Stimulated activated effector memory CD8-positive, alpha-beta T cell treated with anti-CD3 and anti-CD28 coated beads, Interleukin-12 subunit alpha, Interleukin-12 subunit beta, amount 100 ng/mL, for 72 hours (primary cell): ENCODE measurements around the gene MGAT4A.
"Not testable (repeated sequence)": the region's sequence is repeated elsewhere in the genome, so short reads cannot be mapped to it uniquely, and the experiment has no call there.

ENCODE experiments used
- ATAC-seq: fragments of 150-1000 bp; cut with Tn5 transposase; 2 replicates; pipeline ENCODE4 v1.10.0; 2021
- DNase-seq, 2 donors: peaks; one replicate each; pipeline ENCODE4 v3.0.0; 2021 to 2022; ENCODE audit warnings: low spot score in 2 of 2
- H3K27ac Mint-ChIP-seq: one replicate; pipeline ENCODE4 v1.8.0; 2022; ENCODE audit warnings: mild to moderate bottlenecking, mixed read lengths
- H3K36me3 Mint-ChIP-seq: one replicate; pipeline ENCODE4 v1.8.0; 2022; ENCODE audit warnings: mild to moderate bottlenecking, mixed read lengths
- H3K4me1 Mint-ChIP-seq: one replicate; pipeline ENCODE4 v1.8.0; 2022; ENCODE audit warnings: mixed read lengths
- H3K4me3 Mint-ChIP-seq: one replicate; pipeline ENCODE4 v1.8.0; 2022; ENCODE audit warnings: mild to moderate bottlenecking, mixed read lengths
- H3K9me3 Mint-ChIP-seq: one replicate; pipeline ENCODE4 v1.8.0; 2022; ENCODE audit warnings: mixed read lengths

The MGAT4A gene

GRCh38 chr2:98606431-98606830 is 124.5 kb downstream of the MGAT4A start:
- DNase-seq: no peak
- Mint-ChIP-seq H3K27ac (peak overlapping the region; percentile 97), H3K4me3 (peak overlapping the region; percentile 88), H3K36me3 (peaks cover 61% of the 10 kb centered on the region), H3K9me3 (no peaks in the 10 kb centered on the region), H3K4me1 (peaks cover 57% of the 10 kb centered on the region)
- no peak for ATAC-seq

- H3K4me1 Mint-ChIP-seq: peaks cover 43% of the 10 kb centered on the region
- DNase-seq (no peak), ATAC-seq (no peak)
- H3K27ac Mint-ChIP-seq: peak overlapping the region; percentile 85
- H3K36me3 Mint-ChIP-seq: peaks cover 66% of the 10 kb centered on the region
- no peak overlapping the region for H3K4me3 Mint-ChIP-seq
- H3K9me3 Mint-ChIP-seq: no peaks in the 10 kb centered on the region
Measured at GRCh38 chr2:98605076-98605475, 125.9 kb downstream of the MGAT4A start.

GRCh38 chr2:98604547-98604946 is 126.4 kb downstream of the MGAT4A start:
- no peak for ATAC-seq
- Mint-ChIP-seq H3K36me3 (peaks cover 70% of the 10 kb centered on the region), H3K27ac (peak overlapping the region; percentile 85), H3K4me1 (peaks cover 38% of the 10 kb centered on the region), H3K4me3 (no peak overlapping the region), H3K9me3 (no peaks in the 10 kb centered on the region)
- no peak for DNase-seq

GRCh38 chr2:98601532-98602132 is 129.3 kb downstream of the MGAT4A start:
- H3K4me1 Mint-ChIP-seq: peaks cover 24% of the 10 kb centered on the region
- DNase-seq (no peak), ATAC-seq (peak; percentile 74)
- H3K9me3 Mint-ChIP-seq: no peaks in the 10 kb centered on the region
- peaks cover 75% of the 10 kb centered on the region for H3K36me3 Mint-ChIP-seq
- no peak overlapping the region for H3K4me3 Mint-ChIP-seq
- H3K27ac Mint-ChIP-seq: peak overlapping the region; percentile 8

GRCh38 chr2:98598781-98599428 is 132.0 kb downstream of the MGAT4A start:
- no peak for DNase-seq
- peaks cover 7% of the 10 kb centered on the region for H3K4me1 Mint-ChIP-seq
- no peaks in the 10 kb centered on the region for H3K9me3 Mint-ChIP-seq
- H3K27ac Mint-ChIP-seq: peak overlapping the region; percentile 34
- ATAC-seq: peak; percentile 8
- no peak overlapping the region for H3K4me3 Mint-ChIP-seq
- H3K36me3 Mint-ChIP-seq: peaks cover 83% of the 10 kb centered on the region

- H3K27ac Mint-ChIP-seq: not testable (repeated sequence)
- H3K4me1 Mint-ChIP-seq: peaks cover 14% of the 10 kb centered on the region
Measured at GRCh38 chr2:98594665-98595064, 136.3 kb downstream of the MGAT4A start.

GRCh38 chr2:98592565-98592964 is 138.4 kb downstream of the MGAT4A start:
- H3K4me3 Mint-ChIP-seq: no peak overlapping the region
- H3K36me3 Mint-ChIP-seq: peaks cover 75% of the 10 kb centered on the region
- H3K27ac Mint-ChIP-seq: peak overlapping the region; percentile 73
- peaks cover 14% of the 10 kb centered on the region for H3K4me1 Mint-ChIP-seq
- ATAC-seq: no peak
- no peaks in the 10 kb centered on the region for H3K9me3 Mint-ChIP-seq
- no peak for DNase-seq

More at GRCh38 chr2:98594665-98595064, 136.3 kb downstream of the MGAT4A start:
- DNase-seq, ATAC-seq, H3K9me3 Mint-ChIP-seq, H3K4me3 Mint-ChIP-seq: not testable (repeated sequence)
- H3K36me3 Mint-ChIP-seq: peaks cover 75% of the 10 kb centered on the region

GRCh38 chr2:98589489-98589888 is 141.4 kb downstream of the MGAT4A start:
- H3K4me1 Mint-ChIP-seq: peaks cover 9% of the 10 kb centered on the region
- ATAC-seq (no peak), DNase-seq (no peak)
- no peak overlapping the region for H3K4me3 Mint-ChIP-seq
- H3K27ac Mint-ChIP-seq: no peak overlapping the region
- peaks cover 86% of the 10 kb centered on the region for H3K36me3 Mint-ChIP-seq
- no peaks in the 10 kb centered on the region for H3K9me3 Mint-ChIP-seq

- peak overlapping the region; percentile 74 for H3K27ac Mint-ChIP-seq
- ATAC-seq (no peak), DNase-seq (no peak)
- no peak overlapping the region for H3K4me3 Mint-ChIP-seq
- H3K36me3 Mint-ChIP-seq: peaks cover 89% of the 10 kb centered on the region
- H3K9me3 Mint-ChIP-seq: no peaks in the 10 kb centered on the region
- H3K4me1 Mint-ChIP-seq: peaks cover 7% of the 10 kb centered on the region
Measured at GRCh38 chr2:98588880-98589431, 142.0 kb downstream of the MGAT4A start.

- Mint-ChIP-seq H3K27ac (peak overlapping the region; percentile 40), H3K4me1 (no peaks in the 10 kb centered on the region), H3K4me3 (no peak overlapping the region), H3K9me3 (no peaks in the 10 kb centered on the region), H3K36me3 (peaks cover 90% of the 10 kb centered on the region)
- DNase-seq (no peak), ATAC-seq (no peak)
Measured at GRCh38 chr2:98586551-98587140, 144.3 kb downstream of the MGAT4A start.

GRCh38 chr2:98585386-98585785 is 145.5 kb downstream of the MGAT4A start:
- ATAC-seq (no peak), DNase-seq (no peak)
- H3K4me3 Mint-ChIP-seq: no peak overlapping the region
- peaks cover 89% of the 10 kb centered on the region for H3K36me3 Mint-ChIP-seq
- H3K4me1 Mint-ChIP-seq: no peaks in the 10 kb centered on the region
- no peak overlapping the region for H3K27ac Mint-ChIP-seq
- H3K9me3 Mint-ChIP-seq: no peaks in the 10 kb centered on the region

GRCh38 chr2:98583816-98584618 is 146.9 kb downstream of the MGAT4A start:
- Mint-ChIP-seq H3K27ac (peak overlapping the region; percentile 56), H3K4me3 (no peak overlapping the region), H3K4me1 (no peaks in the 10 kb centered on the region), H3K9me3 (no peaks in the 10 kb centered on the region), H3K36me3 (peaks cover 96% of the 10 kb centered on the region)
- no peak for ATAC-seq
- DNase-seq: no peak

- ATAC-seq (no peak), DNase-seq (no peak)
- Mint-ChIP-seq H3K4me1 (no peaks in the 10 kb centered on the region), H3K4me3 (no peak overlapping the region), H3K9me3 (no peaks in the 10 kb centered on the region), H3K27ac (no peak overlapping the region), H3K36me3 (peaks cover 96% of the 10 kb centered on the region)
Measured at GRCh38 chr2:98583276-98583675, 147.7 kb downstream of the MGAT4A start.

GRCh38 chr2:98582523-98582922 is 148.4 kb downstream of the MGAT4A start:
- H3K9me3 Mint-ChIP-seq: no peaks in the 10 kb centered on the region
- H3K36me3 Mint-ChIP-seq: peaks cover 96% of the 10 kb centered on the region
- H3K4me1 Mint-ChIP-seq: no peaks in the 10 kb centered on the region
- H3K27ac Mint-ChIP-seq: peak overlapping the region; percentile 82
- DNase-seq: no peak
- H3K4me3 Mint-ChIP-seq: no peak overlapping the region
- ATAC-seq: no peak

GRCh38 chr2:98580656-98581284 is 150.2 kb downstream of the MGAT4A start:
- DNase-seq (no peak), ATAC-seq (no peak)
- Mint-ChIP-seq H3K9me3 (no peaks in the 10 kb centered on the region), H3K4me3 (no peak overlapping the region), H3K4me1 (no peaks in the 10 kb centered on the region), H3K27ac (peak overlapping the region; percentile 82), H3K36me3 (peaks cover 94% of the 10 kb centered on the region)
